ENCODE measurements around the gene TRIM37. TPM values are rescaled to one million over a fixed set of nuclear protein-coding genes. Genes with fewer than 3 reads are reported as not detected.

The TRIM37 gene
- total RNA-seq, 1 experiment from 2014 or later, result 40.4 TPM

DNA sequence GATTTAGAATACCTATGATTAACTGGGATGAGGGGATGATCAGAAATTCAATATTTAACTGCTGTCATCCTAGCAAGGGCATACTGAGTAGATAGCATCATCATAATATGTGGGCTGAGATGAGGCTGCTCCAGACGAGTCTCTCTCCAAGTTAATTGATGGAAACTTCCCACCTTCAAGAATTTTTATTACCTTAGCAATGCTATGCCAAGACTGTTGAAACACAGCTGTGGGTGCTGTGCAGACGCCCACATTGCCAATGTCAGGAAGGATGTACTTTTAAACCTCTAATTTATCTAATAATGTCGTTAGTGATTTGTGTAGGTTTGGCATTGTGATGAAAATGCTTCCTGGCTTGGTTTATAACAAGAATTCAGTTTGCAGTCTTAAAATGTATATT is 170.4 kb downstream of the TRIM37 start:
- DNase-seq (ENCODE audit: low read depth), result no peak

DNA sequence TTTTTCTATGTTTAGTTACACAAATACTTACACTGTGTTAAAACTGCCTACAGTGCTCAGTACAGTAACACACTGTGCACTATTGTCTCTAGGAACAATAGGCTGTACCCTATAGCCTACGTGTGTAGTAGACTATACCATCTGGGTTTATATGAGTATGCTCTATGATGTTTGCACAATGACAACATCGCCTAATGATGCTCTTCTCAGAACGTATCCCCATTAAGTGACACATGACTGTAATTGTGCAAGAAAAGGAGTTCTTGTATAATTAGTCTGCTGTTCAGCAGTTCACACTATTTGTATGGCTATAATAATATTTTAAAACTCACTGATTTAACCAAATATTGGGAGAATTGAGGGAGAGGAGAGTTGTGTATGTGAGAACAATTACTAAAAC is 173.7 kb downstream of the TRIM37 start:
- DNase-seq (ENCODE audit: low read depth), result no peak

Other genes with a start within 250 kb of the TRIM37 start
- gene SKA2, start 48.3 kb upstream of the TRIM37 start, total RNA-seq (2014; rRNA removed), result 102 and 109 TPM in 2 replicates
- 26.7 and 35.2 TPM in 2 replicates for gene PRR11, start 48.9 kb upstream of the TRIM37 start, total RNA-seq (2014; rRNA removed)
- 16.1 and 20.8 TPM in 2 replicates for gene SMG8, start 103.2 kb upstream of the TRIM37 start, total RNA-seq (2014; rRNA removed)
- 0.19 TPM in 1 of 2 replicates, not detected in the other for gene GDPD1, start 113.6 kb upstream of the TRIM37 start, total RNA-seq (2014; rRNA removed)
- 1.1 and 3.5 TPM in 2 replicates for gene YPEL2, start 224.8 kb upstream of the TRIM37 start, total RNA-seq (2014; rRNA removed)

All from LHCN-M2 (cell line).